Endothelial cell of umbilical vein (primary cell): ENCODE measurements around the gene LPAR5. TPM values are rescaled to one million over a fixed set of nuclear protein-coding genes. Genes with fewer than 3 reads are reported as not detected.

ENCODE experiments used
- BruUV-seq: library from RNA; stranded (reverse); fragments of 400-500 nt; replicated peaks from 2 replicates; lab custom pipeline; 2021; lab: Mats Ljungman, UMichigan
- CTCF ChIA-PET: fragments of 300-600, 350-600 bp; sonication (Branson Sonifier 250); formaldehyde crosslinking; loops from one replicate; lab custom pipeline; 2021; ENCODE audit warnings: antibody characterized with exemption, inconsistent platforms; lab: Charles Lee
- POLR2A ChIA-PET: fragments of 300-600, 350-600 bp; sonication (Branson Sonifier 250); formaldehyde crosslinking; loops from one replicate; lab custom pipeline; 2021; ENCODE audit warnings: antibody characterized with exemption, inconsistent platforms; lab: Charles Lee
- DNase-seq: peaks from one replicate; pipeline ENCODE4 v3.0.0-alpha.2; 2011; ENCODE audit warnings: low read depth, low spot score
- FAIRE-seq: peaks from 2 replicates; lab custom pipeline; 2011; peaks lifted over from hg19 to GRCh38; lab: Jason Lieb, UNC
- H2AFZ ChIP-seq: 2 replicates; pipeline ENCODE4 v1.6.0; 2012; ENCODE audit warnings: low read depth, low read length, control low read depth, inconsistent platforms
- H3K27ac ChIP-seq: 2 replicates; pipeline ENCODE4 v1.5.1; 2011; ENCODE audit warnings: low read depth, mild to moderate bottlenecking, control low read depth, low read length, moderate library complexity; ENCODE audit not compliant: insufficient read depth
- H3K27me3 ChIP-seq, 2 experiments: 2 replicates each; pipeline versions ENCODE4 v1.6.0 to v1.6.1; 2011; ENCODE audit warnings: low read length in 2 of 2, mixed read lengths in 1 of 2; ENCODE audit not compliant: control insufficient read depth in 2 of 2, insufficient read depth in 2 of 2
- H3K36me3 ChIP-seq, 2 experiments: 2 replicates in 1 of 2; 3 replicates in 1 of 2; pipeline ENCODE4 v1.5.1; 2011; ENCODE audit warnings: low read length in 2 of 2, mild to moderate bottlenecking in 1 of 2, moderate library complexity in 1 of 2; ENCODE audit not compliant: control insufficient read depth in 2 of 2, insufficient read depth in 2 of 2; ENCODE audit errors: extremely low read depth in 1 of 2
- H3K4me1 ChIP-seq: 3 replicates; pipeline ENCODE4 v1.5.1; 2011; ENCODE audit warnings: mild to moderate bottlenecking, low read length; ENCODE audit not compliant: control insufficient read depth, insufficient read depth; ENCODE audit errors: extremely low read depth
- H3K4me2 ChIP-seq: 2 replicates; pipeline ENCODE4 v1.6.1; 2011; ENCODE audit warnings: low read length, control low read depth, mixed read lengths; ENCODE audit not compliant: insufficient read depth
- H3K4me3 ChIP-seq, 3 experiments: fragments of 200-600 bp in 1 of 3; sonication (generic), shearing (Covaris generic) in 1 of 3; replicated peaks in 1 of 3; 2 replicates each; pipeline ENCODE4 v1.5.1; 2011 to 2016; ENCODE audit warnings: control low read depth in 3 of 3, low read length in 3 of 3, mild to moderate bottlenecking in 2 of 3, inconsistent platforms in 1 of 3, low read depth in 1 of 3, moderate library complexity in 1 of 3; ENCODE audit not compliant: insufficient read depth in 1 of 3
- H3K79me2 ChIP-seq: 2 replicates; pipeline ENCODE4 v1.6.0; 2012; ENCODE audit warnings: low read length, inconsistent platforms; ENCODE audit not compliant: control insufficient read depth, insufficient read depth
- H3K9ac ChIP-seq: replicated peaks from 2 replicates; pipeline ENCODE3; 2011; ENCODE audit warnings: low read length, control low read depth; ENCODE audit not compliant: insufficient read depth; ENCODE audit errors: extremely low read depth
- H3K9me1 ChIP-seq: replicated peaks from 3 replicates; pipeline ENCODE4 v1.6.0; 2011; ENCODE audit warnings: mild to moderate bottlenecking, low read length; ENCODE audit not compliant: control insufficient read depth, insufficient read depth; ENCODE audit errors: extremely low read depth
- H3K9me3 ChIP-seq: replicated peaks from 2 replicates; pipeline ENCODE4 v1.5.1; 2012; ENCODE audit warnings: low read length, inconsistent platforms; ENCODE audit not compliant: control insufficient read depth, insufficient read depth
- H4K20me1 ChIP-seq: replicated peaks from 2 replicates; pipeline ENCODE3; 2011; ENCODE audit warnings: mild to moderate bottlenecking, low read length; ENCODE audit not compliant: control insufficient read depth, insufficient read depth; ENCODE audit errors: extremely low read depth
- CTCF ChIP-seq, 2 donors: IDR thresholded peaks; 1 replicate in 1 of 2; 2 replicates in 1 of 2; pipeline ENCODE4 v1.5.1; 2011; ENCODE audit warnings: low read length in 2 of 2, mild to moderate bottlenecking in 2 of 2, moderate library complexity in 2 of 2, control low read depth in 1 of 2, inconsistent platforms in 1 of 2, low read depth in 1 of 2; ENCODE audit not compliant: insufficient read depth in 1 of 2; ENCODE audit errors: extremely low read depth in 1 of 2
- EZH2 ChIP-seq: IDR thresholded peaks from 2 replicates; pipeline ENCODE4 v1.6.1; 2012; ENCODE audit warnings: borderline replicate concordance, low read depth, mild to moderate bottlenecking, moderate library complexity, low read length, inconsistent platforms; ENCODE audit not compliant: severe bottlenecking
- FOS ChIP-seq: IDR thresholded peaks from 2 replicates; pipeline ENCODE4 v1.6.1; 2011; ENCODE audit warnings: mild to moderate bottlenecking, low read length, moderate library complexity, borderline replicate concordance; ENCODE audit not compliant: insufficient read depth
- GATA2 ChIP-seq: IDR thresholded peaks from 2 replicates; pipeline ENCODE4 v1.7.0; 2011; ENCODE audit warnings: low read depth, mild to moderate bottlenecking, moderate library complexity, mixed read lengths, low read length; ENCODE audit not compliant: insufficient read length, insufficient read depth
- JUN ChIP-seq: IDR thresholded peaks from 2 replicates; pipeline ENCODE4 v1.6.1; 2011; ENCODE audit warnings: borderline replicate concordance, low read depth; ENCODE audit not compliant: insufficient read length, insufficient read depth
- MAX ChIP-seq: IDR thresholded peaks from 2 replicates; pipeline ENCODE4 v1.6.1; 2011; ENCODE audit not compliant: insufficient read depth, insufficient read length
- MYC ChIP-seq: IDR thresholded peaks from one replicate; pipeline ENCODE4 v1.6.1; 2011; ENCODE audit warnings: mild to moderate bottlenecking, low read depth, low read length
- POLR2A ChIP-seq: IDR thresholded peaks from 2 replicates; pipeline ENCODE4 v1.6.1; 2012; ENCODE audit warnings: low read depth, mild to moderate bottlenecking, control low read depth, low read length
- POLR2AphosphoS5 ChIP-seq: IDR thresholded peaks from 2 replicates; pipeline ENCODE4 v1.6.1; 2012; ENCODE audit warnings: low read depth, mild to moderate bottlenecking, control low read depth, low read length, moderate library complexity; ENCODE audit not compliant: insufficient read depth
- dilution Hi-C: fragments of 300-500 bp; cut with MboI; formaldehyde crosslinking; loops from one replicate; pipeline ENCODE4 v1.15.0; 2019; ENCODE audit warnings: low sequenced_read_pairs; ENCODE audit not compliant: extremely low pct_ligation_motif_present
- intact Hi-C: fragments of 100-400 bp; cut with micrococcal nuclease; formaldehyde crosslinking; loops from one replicate; pipeline ENCODE4 v1.10.0; 2022
- polyA plus RNA-seq, 4 experiments: library from polyadenylated mRNA; depleted of rRNA in 3 of 4; stranded (reverse) in 3 of 4; unstranded in 1 of 4; fragments of >200 nt; gene quantifications; 2 replicates each; pipeline versions ENCODE4 v1.2.1 to v1.2.3, GENCODE V29; 2011 to 2012; ENCODE audit warnings: missing spikeins in 1 of 4
- total RNA-seq: library from RNA; stranded (reverse); gene quantifications from 2 replicates; pipeline ENCODE4 v1.2.3, GENCODE V29; 2021

Gene LPAR5
- total and polyA plus RNA-seq, 2 donors (not counting 3 experiments of a cell fraction or from before 2014, with no cell fraction given) = 0.23 TPM; not detected in 1

- Histone ChIP-seq H3K27ac (peak overlapping the region; percentile 61), H3K9me3 (no peaks in the 10 kb centered on the region), H3K4me3 (peak overlapping the region; percentile 23 to 95 (median 82)), H2AFZ (peak overlapping the region; percentile 22), H3K9ac (peak overlapping the region; percentile 92), H3K79me2 (peaks cover 7% of the 10 kb centered on the region), H3K9me1 (no peaks in the 10 kb centered on the region), H3K27me3 (no peaks in the 10 kb centered on the region), H4K20me1 (no peaks in the 10 kb centered on the region), H3K4me1 (peaks cover 10% of the 10 kb centered on the region), H3K4me2 (peak overlapping the region; percentile 91), H3K36me3 (peaks cover 0 to 14% of the 10 kb centered on the region in 2 experiments)
- BruUV-seq = no TSS peak
- FAIRE-seq (no peak), DNase-seq (no peak)
- TF ChIP-seq EZH2 (no peak), CTCF (IDR thresholded peaks at IDR 0.05; ENCODE audit: extremely low read depth in 1 of 2, insufficient read depth in 1 of 2, low read depth in 1 of 2, low read length in 2 of 2) (no peak), MYC (no peak), FOS (no peak), POLR2A (no peak), JUN (no peak), MAX (no peak), POLR2AphosphoS5 (no peak), GATA2 (no peak)
- intact Hi-C loops (loop anchor here (2.0 kb wide), 1 partner anchor 16 kb away; the partner anchor contains the start of gene ACRBP), dilution Hi-C loops (no loop called here)
- CTCF ChIA-PET = no interaction called here
- POLR2A ChIA-PET = no interaction called here
Observed at GRCh38 chr12:6662602-6662905, 26.8 kb upstream of the LPAR5 start.
